Neural crest cell (in vitro differentiated cells): ENCODE results near the gene SNRNP70. TPM values are rescaled to one million over a fixed set of nuclear protein-coding genes. Genes with fewer than 3 reads are reported as not detected.

Source experiments
- DNase-seq: peaks from one replicate; pipeline ENCODE4 v3.0.0; 2021; ENCODE audit warnings: low read depth, mixed read lengths, low spot score
- H3K27ac Mint-ChIP-seq: one replicate; pipeline ENCODE4 v1.8.0; 2021; ENCODE audit warnings: mild to moderate bottlenecking, mixed read lengths; ENCODE audit not compliant: unreplicated experiment
- H3K27me3 Mint-ChIP-seq: 2 replicates; pipeline ENCODE4 v1.8.0; 2021; ENCODE audit warnings: low read depth, mild to moderate bottlenecking, mixed read lengths
- H3K36me3 Mint-ChIP-seq: 2 replicates; pipeline ENCODE4 v1.8.0; 2021; ENCODE audit warnings: low read depth, mild to moderate bottlenecking, mixed read lengths
- H3K4me1 Mint-ChIP-seq: 2 replicates; pipeline ENCODE4 v1.8.0; 2021; ENCODE audit warnings: mixed read lengths
- H3K4me3 Mint-ChIP-seq: one replicate; pipeline ENCODE4 v1.8.0; 2021; ENCODE audit warnings: mild to moderate bottlenecking, mixed read lengths
- H3K9me3 Mint-ChIP-seq: 2 replicates; pipeline ENCODE4 v1.8.0; 2021; ENCODE audit warnings: mixed read lengths
- CTCF ChIP-seq: fragments of 200-600 bp; sonication (generic); conservative IDR thresholded peaks from 2 replicates; pipeline ENCODE4 v1.5.0; 2021; ENCODE audit warnings: antibody characterized with exemption, mild to moderate bottlenecking
- total RNA-seq: library from RNA; stranded (reverse); gene quantifications from 2 replicates; pipeline ENCODE4 v1.2.1, GENCODE V29; 2021

Gene SNRNP70
- total RNA-seq, 1 donor from 2014 or later = 303 TPM

DNA sequence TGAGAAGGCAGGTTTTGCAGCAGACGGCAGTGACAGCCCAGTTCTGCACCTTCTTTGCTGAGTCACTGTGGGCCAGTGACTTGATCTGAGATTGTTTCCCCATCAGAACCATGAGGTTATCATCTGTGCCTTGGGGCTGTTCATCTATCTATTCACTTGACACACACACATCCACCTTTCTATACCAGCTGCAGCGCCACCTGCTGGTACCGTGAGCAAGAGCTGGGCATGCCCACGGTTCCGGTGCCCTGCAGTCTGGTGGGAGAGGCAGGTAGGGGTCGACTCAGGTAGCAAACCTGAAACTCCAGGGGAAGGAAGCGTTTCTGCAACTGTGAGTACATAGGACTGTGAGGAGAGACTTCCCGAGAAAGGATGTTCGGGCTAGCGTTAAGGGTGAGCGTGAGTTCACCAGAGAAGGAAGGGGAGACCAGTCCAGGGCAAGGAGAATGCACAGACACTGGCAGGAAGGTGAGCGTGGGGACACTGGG lies 21.4 kb downstream of the SNRNP70 start:
- H3K27me3 Mint-ChIP-seq = peaks cover 3% of the 10 kb centered on the region
- peak; percentile 85 for TF ChIP-seq CTCF
- peaks cover 19% of the 10 kb centered on the region for H3K36me3 Mint-ChIP-seq
- H3K4me1 Mint-ChIP-seq = peaks cover 5% of the 10 kb centered on the region
- no peak overlapping the region for H3K27ac Mint-ChIP-seq
- H3K9me3 Mint-ChIP-seq = no peaks in the 10 kb centered on the region
- peak; percentile 63 for DNase-seq
- H3K4me3 Mint-ChIP-seq = peak overlapping the region; percentile 87

DNA sequence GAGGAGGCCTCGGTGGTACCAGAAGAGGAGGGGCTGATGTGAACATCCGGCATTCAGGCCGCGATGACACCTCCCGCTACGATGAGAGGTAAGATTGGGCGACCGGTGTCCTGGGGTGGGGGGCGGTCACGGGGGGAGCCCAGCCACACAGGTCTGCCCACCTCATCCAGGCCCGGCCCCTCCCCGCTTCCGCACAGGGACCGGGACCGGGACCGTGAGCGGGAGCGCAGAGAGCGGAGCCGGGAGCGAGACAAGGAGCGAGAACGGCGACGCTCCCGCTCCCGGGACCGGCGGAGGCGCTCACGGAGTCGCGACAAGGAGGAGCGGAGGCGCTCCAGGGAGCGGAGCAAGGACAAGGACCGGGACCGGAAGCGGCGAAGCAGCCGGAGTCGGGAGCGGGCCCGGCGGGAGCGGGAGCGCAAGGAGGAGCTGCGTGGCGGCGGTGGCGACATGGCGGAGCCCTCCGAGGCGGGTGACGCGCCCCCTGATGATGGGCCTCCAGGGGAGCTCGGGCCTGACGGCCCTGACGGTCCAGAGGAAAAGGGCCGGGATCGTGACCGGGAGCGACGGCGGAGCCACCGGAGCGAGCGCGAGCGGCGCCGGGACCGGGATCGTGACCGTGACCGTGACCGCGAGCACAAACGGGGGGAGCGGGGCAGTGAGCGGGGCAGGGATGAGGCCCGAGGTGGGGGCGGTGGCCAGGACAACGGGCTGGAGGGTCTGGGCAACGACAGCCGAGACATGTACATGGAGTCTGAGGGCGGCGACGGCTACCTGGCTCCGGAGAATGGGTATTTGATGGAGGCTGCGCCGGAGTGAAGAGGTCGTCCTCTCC lies 22.6 kb downstream of the SNRNP70 start:
- H3K27ac Mint-ChIP-seq = no peak overlapping the region
- no peak for TF ChIP-seq CTCF
- H3K27me3 Mint-ChIP-seq = peaks cover 3% of the 10 kb centered on the region
- peaks cover 5% of the 10 kb centered on the region for H3K4me1 Mint-ChIP-seq
- no peak for DNase-seq
- no peaks in the 10 kb centered on the region for H3K9me3 Mint-ChIP-seq
- H3K4me3 Mint-ChIP-seq = no peak overlapping the region
- H3K36me3 Mint-ChIP-seq = peaks cover 19% of the 10 kb centered on the region

DNA sequence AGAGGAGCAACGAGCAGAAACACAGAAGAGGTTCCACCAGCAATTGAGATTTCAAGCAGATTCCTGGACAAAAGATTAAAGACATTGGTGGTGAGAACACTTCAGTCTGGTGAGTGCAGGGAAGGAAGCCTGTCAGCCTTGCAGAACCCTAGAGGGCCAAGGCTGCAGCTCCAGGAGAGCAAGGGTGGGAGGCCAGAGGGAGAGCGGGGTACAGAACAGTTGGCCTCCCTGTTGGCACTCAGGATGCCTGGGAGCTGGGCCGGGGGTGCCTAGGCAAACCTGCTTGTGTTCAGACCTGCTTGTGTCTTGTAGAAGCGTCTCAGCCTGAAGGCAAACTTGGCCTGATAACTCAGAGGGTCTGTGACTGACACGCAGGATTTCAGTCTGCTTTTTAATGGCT lies 23.8 kb downstream of the SNRNP70 start:
- Mint-ChIP-seq H3K4me3 (peak overlapping the region; percentile 50), H3K36me3 (peaks cover 19% of the 10 kb centered on the region), H3K27me3 (peaks cover 12% of the 10 kb centered on the region), H3K4me1 (peaks cover 15% of the 10 kb centered on the region), H3K27ac (no peak overlapping the region), H3K9me3 (no peaks in the 10 kb centered on the region)
- no peak for DNase-seq
- no peak for TF ChIP-seq CTCF

- H3K27me3 Mint-ChIP-seq = peaks cover 12% of the 10 kb centered on the region
- peak overlapping the region; percentile 50 for H3K4me3 Mint-ChIP-seq
- no peak for TF ChIP-seq CTCF
- no peaks in the 10 kb centered on the region for H3K9me3 Mint-ChIP-seq
- peaks cover 18% of the 10 kb centered on the region for H3K36me3 Mint-ChIP-seq
- H3K4me1 Mint-ChIP-seq = peaks cover 15% of the 10 kb centered on the region
- DNase-seq = no peak
- no peak overlapping the region for H3K27ac Mint-ChIP-seq
Measured at GRCh38 chr19:49109569-49110233, 24.4 kb downstream of the SNRNP70 start.

GRCh38 chr19:49110567-49110966 lies 25.3 kb downstream of the SNRNP70 start:
- Mint-ChIP-seq H3K4me1 (peaks cover 21% of the 10 kb centered on the region), H3K4me3 (peak overlapping the region; percentile 84), H3K36me3 (peaks cover 17% of the 10 kb centered on the region), H3K9me3 (no peaks in the 10 kb centered on the region), H3K27ac (no peak overlapping the region), H3K27me3 (peaks cover 15% of the 10 kb centered on the region)
- no peak for TF ChIP-seq CTCF
- DNase-seq = no peak
